HepG2 (cell line): ENCODE results near the gene SKP1. TPM values are rescaled to one million over a fixed set of nuclear protein-coding genes. Genes with fewer than 3 reads are reported as not detected.

Experiments
- ATAC-seq: fragments of 200-7000 bp; cut with Tn5 transposase; 3 replicates; pipeline ENCODE4 v1.9.1; 2020; ENCODE audit warnings: mild to moderate bottlenecking, moderate library complexity
- BruUV-seq: library from RNA; stranded (reverse); fragments of 400-500 nt; replicated peaks from 2 replicates; lab custom pipeline; 2021; lab: Mats Ljungman, UMichigan
- CTCF ChIA-PET: fragments of 300-600 bp; formaldehyde crosslinking; extraction: SDS; loops from one replicate; lab custom pipeline; 2021; ENCODE audit warnings: low total read pairs, inconsistent platforms, low intra/inter-chr PET ratio; lab: Yijun Ruan, JAX
- POLR2A ChIA-PET: fragments of 350-600 bp; sonication (Branson Sonifier 250); formaldehyde crosslinking; loops from one replicate; lab custom pipeline; 2020; ENCODE audit warnings: antibody characterized with exemption, inconsistent platforms; lab: Yijun Ruan, JAX
- DNase-seq: peaks from one replicate; pipeline ENCODE4 v3.0.0-alpha.2; 2015; ENCODE audit warnings: low spot score
- FAIRE-seq: peaks from 3 replicates; lab custom pipeline; 2011; peaks lifted over from hg19 to GRCh38; lab: Jason Lieb, UNC
- H2AFZ ChIP-seq: one replicate; pipeline ENCODE4 v1.6.1; 2011; ENCODE audit warnings: low read length, inconsistent platforms
- H3K27ac ChIP-seq: fragments of 300-600 bp; 3 replicates; pipeline ENCODE4 v1.8.0; 2011; ENCODE audit warnings: mixed run types, mild to moderate bottlenecking, mixed read lengths, low read length, inconsistent platforms; ENCODE audit not compliant: insufficient read depth; ENCODE audit errors: extremely low read length
- H3K27me3 ChIP-seq, 2 experiments: fragments of 200-600 bp in 1 of 2; 2 replicates in 1 of 2; 3 replicates in 1 of 2; pipeline versions ENCODE4 v1.6.0 to v1.8.0; 2011; ENCODE audit warnings: low read length in 2 of 2, mild to moderate bottlenecking in 2 of 2, moderate library complexity in 2 of 2, inconsistent platforms in 1 of 2; ENCODE audit not compliant: insufficient read depth in 2 of 2, control insufficient read depth in 1 of 2
- H3K36me3 ChIP-seq, 2 experiments: fragments of 200-600 bp in 1 of 2; replicated peaks in 1 of 2; 2 replicates in 1 of 2; 3 replicates in 1 of 2; pipeline versions ENCODE4 v1.5.1 to v1.8.0; 2011; ENCODE audit warnings: low read length in 2 of 2, inconsistent platforms in 1 of 2; ENCODE audit not compliant: insufficient read depth in 2 of 2, control insufficient read depth in 1 of 2
- H3K4me1 ChIP-seq: 2 replicates; pipeline ENCODE4 v1.5.1; 2012; ENCODE audit warnings: low read length, inconsistent platforms; ENCODE audit not compliant: insufficient read depth
- H3K4me2 ChIP-seq: 2 replicates; pipeline ENCODE4 v1.6.0; 2011; ENCODE audit warnings: low read depth, low read length, inconsistent platforms
- H3K4me3 ChIP-seq, 3 experiments: fragments of 200-600 bp in 1 of 3; sonication (generic), shearing (Covaris generic) in 1 of 3; replicated peaks in 1 of 3; 2 replicates each; pipeline ENCODE4 v1.5.1; 2011 to 2016; ENCODE audit warnings: low read length in 3 of 3, inconsistent platforms in 2 of 3, low read depth in 2 of 3, mild to moderate bottlenecking in 2 of 3, control low read depth in 1 of 3, mixed read lengths in 1 of 3; ENCODE audit not compliant: insufficient read depth in 1 of 3
- H3K79me2 ChIP-seq: one replicate; pipeline ENCODE4 v1.6.1; 2011; ENCODE audit warnings: low read length, inconsistent platforms; ENCODE audit not compliant: insufficient read depth
- H3K9ac ChIP-seq: 2 replicates; pipeline ENCODE4 v1.6.0; 2011; ENCODE audit warnings: mild to moderate bottlenecking, low read depth, low read length, inconsistent platforms; ENCODE audit not compliant: insufficient read depth
- H3K9me3 ChIP-seq: 2 replicates; pipeline ENCODE4 v1.5.1; 2012; ENCODE audit warnings: mild to moderate bottlenecking, low read length
- H4K20me1 ChIP-seq: 2 replicates; pipeline ENCODE4 v1.6.0; 2011; ENCODE audit warnings: inconsistent platforms, mild to moderate bottlenecking, low read length, moderate library complexity; ENCODE audit not compliant: insufficient read depth
- DMAP1 ChIP-seq: IDR thresholded peaks from 2 replicates; pipeline ENCODE4 v1.6.1; 2016
- GPN1 ChIP-seq: sonication (generic); formaldehyde crosslinking; IDR thresholded peaks from 2 replicates; pipeline ENCODE4 v1.5.1; 2020; ENCODE audit warnings: missing genetic modification reagents, borderline replicate concordance
- IKZF1 ChIP-seq: fragments of 450-650 bp; IDR thresholded peaks from 2 replicates; pipeline ENCODE4 v1.7.1; 2016
- MED13 ChIP-seq: sonication (generic); formaldehyde crosslinking; IDR thresholded peaks from 2 replicates; pipeline ENCODE4 v1.5.0; 2020; ENCODE audit warnings: missing genetic modification reagents
- MIXL1 ChIP-seq: IDR thresholded peaks from 2 replicates; pipeline ENCODE4 v1.6.1; 2016
- NFE2L1 ChIP-seq: sonication (generic); formaldehyde crosslinking; IDR thresholded peaks from 2 replicates; pipeline ENCODE4 v1.4.0; 2020; ENCODE audit warnings: missing genetic modification reagents, mild to moderate bottlenecking, borderline replicate concordance
- NR2F2 ChIP-seq: IDR thresholded peaks from 2 replicates; pipeline ENCODE4 v1.6.1; 2012; ENCODE audit warnings: low read depth, inconsistent platforms, borderline replicate concordance
- NR3C1 ChIP-seq: sonication (generic); formaldehyde crosslinking; IDR thresholded peaks from 2 replicates; pipeline ENCODE4 v1.4.0; 2020; ENCODE audit warnings: missing genetic modification reagents
- ZNF224 ChIP-seq: sonication (generic); formaldehyde crosslinking; IDR thresholded peaks from 2 replicates; pipeline ENCODE4 v1.5.0; 2020; ENCODE audit warnings: mild to moderate bottlenecking, missing genetic modification reagents
- ZNF430 ChIP-seq: sonication (generic); formaldehyde crosslinking; IDR thresholded peaks from 2 replicates; pipeline ENCODE4 v1.9.0; 2021; ENCODE audit warnings: mild to moderate bottlenecking, missing genetic modification reagents
- ZNF616 ChIP-seq: sonication (generic); formaldehyde crosslinking; IDR thresholded peaks from 2 replicates; pipeline ENCODE4 v1.5.0; 2020; ENCODE audit warnings: low read depth, mild to moderate bottlenecking, missing genetic modification reagents
- ZNF816 ChIP-seq: sonication (generic); formaldehyde crosslinking; IDR thresholded peaks from 2 replicates; pipeline ENCODE4 v1.8.0; 2022; ENCODE audit warnings: missing genetic modification reagents, mild to moderate bottlenecking, borderline replicate concordance
- ZSCAN20 ChIP-seq: sonication (generic); formaldehyde crosslinking; IDR thresholded peaks from 2 replicates; pipeline ENCODE4 v1.4.0; 2020; ENCODE audit warnings: missing genetic modification reagents, mild to moderate bottlenecking, borderline replicate concordance
- WGBS: methylation state at CpG from one replicate; pipeline ENCODE4 v1.1.6; 2017; ENCODE audit warnings: low lambda C conversion rate; 5-methylcytosine and 5-hydroxymethylcytosine counted together
- in situ Hi-C: cut with HindIII; loops from 2 replicates; pipeline ENCODE4 v1.10.0; 2017; ENCODE audit warnings: low pct_unique_long_range_greater_than_20kb; ENCODE audit not compliant: extremely low pct_ligation_motif_present
- intact Hi-C: fragments of 100-400 bp; cut with micrococcal nuclease; formaldehyde crosslinking; loops from one replicate; pipeline ENCODE4 v1.10.0; 2022; ENCODE audit not compliant: unreplicated experiment
- polyA plus RNA-seq, 8 experiments: library from polyadenylated mRNA; depleted of rRNA in 3 of 8; stranded (reverse) in 7 of 8; unstranded in 1 of 8; fragments of >200 nt; fragmentation: Illumina TruSeq in 4 of 8; extraction: Trizol in 4 of 8; gene quantifications; 2 replicates each; pipeline versions ENCODE4 v1.2.1 to v1.2.3, GENCODE V29; 2011 to 2016; ENCODE audit warnings: low read depth in 4 of 8, missing spikeins in 1 of 8, mixed read lengths in 1 of 8; ENCODE audit not compliant: insufficient read depth in 1 of 8
- total RNA-seq, 5 experiments: library from RNA; depleted of rRNA; stranded (reverse); fragments of >200 nt; fragmentation: Illumina TruSeq; extraction: Trizol; gene quantifications; 2 replicates each; pipeline ENCODE4 v1.2.3, GENCODE V29; 2016; ENCODE audit warnings: low read depth in 1 of 5
- TF ChIP-seq, protein P1 (sequence below): sonication (generic); formaldehyde crosslinking; IDR thresholded peaks from 2 replicates; pipeline ENCODE4 v1.4.0; 2020; ENCODE audit warnings: missing genetic modification reagents
- TF ChIP-seq, protein P2 (sequence below): sonication (generic); formaldehyde crosslinking; IDR thresholded peaks from 2 replicates; pipeline ENCODE4 v1.5.1; 2020; ENCODE audit warnings: mild to moderate bottlenecking, missing genetic modification reagents, moderate library complexity
- TF ChIP-seq, protein P3 (sequence below): sonication (generic); formaldehyde crosslinking; IDR thresholded peaks from 2 replicates; pipeline ENCODE4 v1.5.0; 2020; ENCODE audit warnings: missing genetic modification reagents, mild to moderate bottlenecking, borderline replicate concordance

The SKP1 gene
- total and polyA plus RNA-seq, 2 of the 13 experiments (the other 11 are each of a cell fraction or from before 2014, with no cell fraction given), result 134 to 340 TPM

GRCh38 chr5:134116286-134116685 lies 60.5 kb downstream of the SKP1 start:
- Histone ChIP-seq H3K36me3 (peaks cover 3 to 12% of the 10 kb centered on the region in 2 experiments; a peak in 3 of 5 replicates), H3K4me1 (peaks cover 64% of the 10 kb centered on the region), H3K27ac (no peak overlapping the region), H4K20me1 (no peaks in the 10 kb centered on the region), H3K9me3 (no peaks in the 10 kb centered on the region), H3K27me3 (peaks cover 0 to 18% of the 10 kb centered on the region in 2 experiments; a peak in 2 of 5 replicates), H3K79me2 (peaks cover 2% of the 10 kb centered on the region), H2AFZ (no peak overlapping the region), H3K4me2 (peak overlapping the region; percentile 77; the same call in 1 of the 2 replicates), H3K4me3 (no peak overlapping the region), H3K9ac (0 out of 2 replicates have a peak overlapping the region, but pooled peaks have one; percentile 21)
- 92% methylated on average over 10 of the region's 10 CpGs for WGBS
- FAIRE-seq (no peak), ATAC-seq (no peak), DNase-seq (no peak)
- BruUV-seq, result no TSS peak
- ChIA-PET CTCF (no interaction called here), POLR2A (interaction anchor here (0.6 to 3.9 kb wide), 3 partner anchors 16 to 747 kb away, joined by 3 to 40 read pairs (median 3); no protein-coding TSS in a partner anchor)
- intact Hi-C loops (no loop called here), in situ Hi-C loops (no loop called here)
- no peak for TF ChIP-seq NR3C1
- no peak for TF ChIP-seq MED13 (CRISPR knock-in tag)
- TF ChIP-seq ZNF430 (CRISPR knock-in tag), result no peak
- TF ChIP-seq GPN1, result no peak
- TF ChIP-seq ZNF816 (CRISPR knock-in tag), result no peak
- TF ChIP-seq ZSCAN20 (CRISPR knock-in tag), result no peak
- TF ChIP-seq ZNF616, result no peak
- TF ChIP-seq, protein P1, sequence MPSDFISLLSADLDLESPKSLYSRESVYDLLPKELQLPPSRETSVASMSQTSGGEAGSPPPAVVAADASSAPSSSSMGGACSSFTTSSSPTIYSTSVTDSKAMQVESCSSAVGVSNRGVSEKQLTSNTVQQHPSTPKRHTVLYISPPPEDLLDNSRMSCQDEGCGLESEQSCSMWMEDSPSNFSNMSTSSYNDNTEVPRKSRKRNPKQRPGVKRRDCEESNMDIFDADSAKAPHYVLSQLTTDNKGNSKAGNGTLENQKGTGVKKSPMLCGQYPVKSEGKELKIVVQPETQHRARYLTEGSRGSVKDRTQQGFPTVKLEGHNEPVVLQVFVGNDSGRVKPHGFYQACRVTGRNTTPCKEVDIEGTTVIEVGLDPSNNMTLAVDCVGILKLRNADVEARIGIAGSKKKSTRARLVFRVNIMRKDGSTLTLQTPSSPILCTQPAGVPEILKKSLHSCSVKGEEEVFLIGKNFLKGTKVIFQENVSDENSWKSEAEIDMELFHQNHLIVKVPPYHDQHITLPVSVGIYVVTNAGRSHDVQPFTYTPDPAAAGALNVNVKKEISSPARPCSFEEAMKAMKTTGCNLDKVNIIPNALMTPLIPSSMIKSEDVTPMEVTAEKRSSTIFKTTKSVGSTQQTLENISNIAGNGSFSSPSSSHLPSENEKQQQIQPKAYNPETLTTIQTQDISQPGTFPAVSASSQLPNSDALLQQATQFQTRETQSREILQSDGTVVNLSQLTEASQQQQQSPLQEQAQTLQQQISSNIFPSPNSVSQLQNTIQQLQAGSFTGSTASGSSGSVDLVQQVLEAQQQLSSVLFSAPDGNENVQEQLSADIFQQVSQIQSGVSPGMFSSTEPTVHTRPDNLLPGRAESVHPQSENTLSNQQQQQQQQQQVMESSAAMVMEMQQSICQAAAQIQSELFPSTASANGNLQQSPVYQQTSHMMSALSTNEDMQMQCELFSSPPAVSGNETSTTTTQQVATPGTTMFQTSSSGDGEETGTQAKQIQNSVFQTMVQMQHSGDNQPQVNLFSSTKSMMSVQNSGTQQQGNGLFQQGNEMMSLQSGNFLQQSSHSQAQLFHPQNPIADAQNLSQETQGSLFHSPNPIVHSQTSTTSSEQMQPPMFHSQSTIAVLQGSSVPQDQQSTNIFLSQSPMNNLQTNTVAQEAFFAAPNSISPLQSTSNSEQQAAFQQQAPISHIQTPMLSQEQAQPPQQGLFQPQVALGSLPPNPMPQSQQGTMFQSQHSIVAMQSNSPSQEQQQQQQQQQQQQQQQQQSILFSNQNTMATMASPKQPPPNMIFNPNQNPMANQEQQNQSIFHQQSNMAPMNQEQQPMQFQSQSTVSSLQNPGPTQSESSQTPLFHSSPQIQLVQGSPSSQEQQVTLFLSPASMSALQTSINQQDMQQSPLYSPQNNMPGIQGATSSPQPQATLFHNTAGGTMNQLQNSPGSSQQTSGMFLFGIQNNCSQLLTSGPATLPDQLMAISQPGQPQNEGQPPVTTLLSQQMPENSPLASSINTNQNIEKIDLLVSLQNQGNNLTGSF (CRISPR knock-in tag), result no peak
- no peak for TF ChIP-seq NFE2L1 (CRISPR knock-in tag)
- no peak for TF ChIP-seq DMAP1
- TF ChIP-seq, protein P2, sequence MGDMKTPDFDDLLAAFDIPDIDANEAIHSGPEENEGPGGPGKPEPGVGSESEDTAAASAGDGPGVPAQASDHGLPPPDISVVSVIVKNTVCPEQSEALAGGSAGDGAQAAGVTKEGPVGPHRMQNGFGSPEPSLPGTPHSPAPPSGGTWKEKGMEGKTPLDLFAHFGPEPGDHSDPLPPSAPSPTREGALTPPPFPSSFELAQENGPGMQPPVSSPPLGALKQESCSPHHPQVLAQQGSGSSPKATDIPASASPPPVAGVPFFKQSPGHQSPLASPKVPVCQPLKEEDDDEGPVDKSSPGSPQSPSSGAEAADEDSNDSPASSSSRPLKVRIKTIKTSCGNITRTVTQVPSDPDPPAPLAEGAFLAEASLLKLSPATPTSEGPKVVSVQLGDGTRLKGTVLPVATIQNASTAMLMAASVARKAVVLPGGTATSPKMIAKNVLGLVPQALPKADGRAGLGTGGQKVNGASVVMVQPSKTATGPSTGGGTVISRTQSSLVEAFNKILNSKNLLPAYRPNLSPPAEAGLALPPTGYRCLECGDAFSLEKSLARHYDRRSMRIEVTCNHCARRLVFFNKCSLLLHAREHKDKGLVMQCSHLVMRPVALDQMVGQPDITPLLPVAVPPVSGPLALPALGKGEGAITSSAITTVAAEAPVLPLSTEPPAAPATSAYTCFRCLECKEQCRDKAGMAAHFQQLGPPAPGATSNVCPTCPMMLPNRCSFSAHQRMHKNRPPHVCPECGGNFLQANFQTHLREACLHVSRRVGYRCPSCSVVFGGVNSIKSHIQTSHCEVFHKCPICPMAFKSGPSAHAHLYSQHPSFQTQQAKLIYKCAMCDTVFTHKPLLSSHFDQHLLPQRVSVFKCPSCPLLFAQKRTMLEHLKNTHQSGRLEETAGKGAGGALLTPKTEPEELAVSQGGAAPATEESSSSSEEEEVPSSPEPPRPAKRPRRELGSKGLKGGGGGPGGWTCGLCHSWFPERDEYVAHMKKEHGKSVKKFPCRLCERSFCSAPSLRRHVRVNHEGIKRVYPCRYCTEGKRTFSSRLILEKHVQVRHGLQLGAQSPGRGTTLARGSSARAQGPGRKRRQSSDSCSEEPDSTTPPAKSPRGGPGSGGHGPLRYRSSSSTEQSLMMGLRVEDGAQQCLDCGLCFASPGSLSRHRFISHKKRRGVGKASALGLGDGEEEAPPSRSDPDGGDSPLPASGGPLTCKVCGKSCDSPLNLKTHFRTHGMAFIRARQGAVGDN (CRISPR knock-in tag), result no peak
- TF ChIP-seq ZNF224 (CRISPR knock-in tag), result no peak
- TF ChIP-seq, protein P3, sequence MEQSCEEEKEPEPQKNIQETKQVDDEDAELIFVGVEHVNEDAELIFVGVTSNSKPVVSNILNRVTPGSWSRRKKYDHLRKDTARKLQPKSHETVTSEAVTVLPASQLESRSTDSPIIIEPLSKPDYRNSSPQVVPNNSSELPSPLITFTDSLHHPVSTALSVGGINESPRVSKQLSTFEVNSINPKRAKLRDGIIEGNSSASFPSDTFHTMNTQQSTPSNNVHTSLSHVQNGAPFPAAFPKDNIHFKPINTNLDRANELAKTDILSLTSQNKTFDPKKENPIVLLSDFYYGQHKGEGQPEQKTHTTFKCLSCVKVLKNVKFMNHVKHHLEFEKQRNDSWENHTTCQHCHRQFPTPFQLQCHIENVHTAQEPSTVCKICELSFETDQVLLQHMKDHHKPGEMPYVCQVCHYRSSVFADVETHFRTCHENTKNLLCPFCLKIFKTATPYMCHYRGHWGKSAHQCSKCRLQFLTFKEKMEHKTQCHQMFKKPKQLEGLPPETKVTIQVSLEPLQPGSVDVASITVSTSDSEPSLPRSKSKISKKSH (CRISPR knock-in tag), result no peak
- no peak for TF ChIP-seq IKZF1
- no peak for TF ChIP-seq MIXL1 (CRISPR knock-in tag)
- no peak for TF ChIP-seq NR2F2
